HG03558 (cell line): ENCODE data around the gene TMEM116.

ENCODE experiments used
- ATAC-seq: cut with Tn5 transposase; IDR thresholded peaks from one replicate; pipeline ENCODE4 v1.9.1; 2021; ENCODE audit warnings: moderate number of reproducible peaks; ENCODE audit not compliant: unreplicated experiment; ENCODE audit errors: extremely low read depth

Gene TMEM116

DNA sequence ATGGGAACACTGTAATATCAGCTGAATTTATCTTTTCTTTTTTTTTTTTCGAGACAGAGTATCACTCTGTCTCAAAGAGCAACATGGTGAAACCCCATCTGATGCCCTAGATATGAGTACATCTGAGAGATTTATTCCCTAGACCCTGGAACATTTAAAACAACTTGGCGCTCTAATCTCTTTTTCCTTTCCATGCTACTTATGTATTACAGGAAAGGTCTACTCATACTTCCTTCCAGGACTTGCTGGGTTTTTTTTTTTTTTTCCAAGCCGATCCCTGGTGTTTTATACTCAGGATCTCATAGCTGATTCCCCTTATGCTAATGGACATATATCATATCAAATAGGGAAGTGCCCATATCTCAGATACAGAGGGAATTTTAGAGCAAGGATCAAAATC lies 87.8 kb downstream of the TMEM116 start:
- no peak for ATAC-seq

GRCh38 chr12:111907740-111908139 lies 105.2 kb downstream of the TMEM116 start:
- no peak for ATAC-seq

DNA sequence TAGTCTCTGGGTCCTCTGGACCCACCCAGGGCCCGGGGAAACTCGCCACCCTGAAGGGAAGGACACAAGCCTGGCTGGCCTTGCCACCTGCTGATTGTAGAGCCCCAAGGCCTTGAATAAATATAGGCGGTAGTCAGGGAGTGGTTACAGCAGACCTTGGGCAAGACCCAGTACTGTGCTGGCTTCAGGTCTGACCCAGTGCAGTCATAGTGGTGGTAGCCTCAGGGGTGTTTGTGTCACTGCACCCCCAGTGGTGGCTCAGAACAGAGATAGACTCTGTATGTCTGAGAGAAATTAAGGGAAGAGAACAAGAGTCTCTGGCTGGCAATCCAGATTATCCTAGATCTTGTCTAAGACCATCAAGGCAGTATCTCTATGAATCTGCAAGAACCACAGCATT lies 107.5 kb downstream of the TMEM116 start:
- ATAC-seq: no peak

GRCh38 chr12:111904446-111904975 lies 108.5 kb downstream of the TMEM116 start:
- no peak for ATAC-seq

DNA sequence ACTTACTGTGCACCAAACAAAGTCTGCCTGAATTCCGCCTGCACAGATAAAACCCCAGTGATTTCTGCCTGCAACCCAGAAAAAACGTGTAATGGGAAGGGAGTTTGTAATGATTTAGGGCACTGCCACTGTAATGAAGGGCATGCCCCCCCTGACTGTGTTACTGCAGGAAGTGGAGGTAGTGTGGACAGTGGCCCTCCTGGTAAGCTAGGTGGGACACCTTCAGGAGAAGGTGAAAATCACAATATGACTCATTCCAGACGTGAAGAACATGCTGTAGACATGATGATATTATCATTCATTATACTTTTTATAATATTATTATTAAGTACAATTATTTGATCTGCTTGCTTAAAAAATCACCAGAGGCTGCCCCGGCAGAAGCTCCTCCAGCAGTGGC lies 111.8 kb downstream of the TMEM116 start:
- no peak for ATAC-seq

- no peak for ATAC-seq
Observed at GRCh38 chr12:111894556-111894955, 118.4 kb downstream of the TMEM116 start.

- ATAC-seq: no peak
Observed at GRCh38 chr12:111893287-111893686, 119.7 kb downstream of the TMEM116 start.

GRCh38 chr12:111887926-111888745 lies 124.8 kb downstream of the TMEM116 start:
- ATAC-seq: no peak

- ATAC-seq: no peak
Observed at GRCh38 chr12:111886662-111887545, 126.1 kb downstream of the TMEM116 start.

- no peak for ATAC-seq
Observed at GRCh38 chr12:111881716-111882115, 131.2 kb downstream of the TMEM116 start.
